SK-N-SH (cell line): ENCODE measurements around the gene SLC22A23. TPM values are rescaled to one million over a fixed set of nuclear protein-coding genes. Genes with fewer than 3 reads are reported as not detected.

ENCODE experiments used
- CTCF ChIA-PET: fragments of 300-600, 350-600 bp; formaldehyde crosslinking; extraction: SDS; loops from one replicate; lab custom pipeline; 2021; lab: Yijun Ruan, JAX
- POLR2A ChIA-PET: fragments of 350-600 bp; sonication (Branson Sonifier 250); formaldehyde crosslinking; extraction: SDS; loops from one replicate; lab custom pipeline; 2020; ENCODE audit warnings: antibody characterized with exemption, inconsistent platforms; lab: Yijun Ruan, JAX
- DNase-seq: peaks from one replicate; pipeline ENCODE4 v3.0.0; 2012
- H2AFZ ChIP-seq: fragments of 200-600 bp; sonication (generic); 2 replicates; pipeline ENCODE4 v1.8.1; 2016; ENCODE audit warnings: antibody characterized with exemption, mild to moderate bottlenecking, low read depth
- H3F3A ChIP-seq: fragments of 200-600 bp; sonication (generic); replicated peaks from 2 replicates; pipeline ENCODE3; 2016; ENCODE audit warnings: antibody characterized with exemption, mild to moderate bottlenecking; ENCODE audit not compliant: insufficient read depth
- H3K27ac ChIP-seq, 2 experiments: fragments of 200-500 bp in 1 of 2; fragments of 200-600 bp in 1 of 2; sonication (Bioruptor generic) in 1 of 2; sonication (generic), shearing (Covaris generic) in 1 of 2; 2 replicates each; pipeline versions ENCODE4 v1.5.1 to v1.6.1; 2014 to 2016; ENCODE audit warnings: low read depth in 2 of 2, inconsistent platforms in 1 of 2, low read length in 1 of 2, mild to moderate bottlenecking in 1 of 2, mixed read lengths in 1 of 2
- H3K27me3 ChIP-seq: fragments of 200-600 bp; sonication (generic), shearing (Covaris generic); 2 replicates; pipeline ENCODE4 v1.6.1; 2016; ENCODE audit warnings: mixed run types; ENCODE audit not compliant: insufficient read depth
- H3K36me3 ChIP-seq, 2 experiments: fragments of 200-500 bp in 1 of 2; fragments of 200-600 bp in 1 of 2; sonication (Bioruptor generic) in 1 of 2; sonication (generic) in 1 of 2; replicated peaks in 1 of 2; 2 replicates each; pipeline versions ENCODE3 to v1.5.1; 2014 to 2016; ENCODE audit warnings: low read length in 1 of 2, mild to moderate bottlenecking in 1 of 2; ENCODE audit not compliant: insufficient read depth in 2 of 2, control insufficient read depth in 1 of 2
- H3K4me1 ChIP-seq, 2 experiments: fragments of 200-500 bp in 1 of 2; fragments of 200-600 bp in 1 of 2; sonication (Bioruptor generic) in 1 of 2; sonication (generic), shearing (Covaris generic) in 1 of 2; 2 replicates each; pipeline versions ENCODE4 v1.5.1 to v1.6.1; 2014 to 2016; ENCODE audit warnings: low read depth in 1 of 2, low read length in 1 of 2, mixed run types in 1 of 2; ENCODE audit not compliant: insufficient read depth in 2 of 2, control insufficient read depth in 1 of 2
- H3K4me2 ChIP-seq: fragments of 200-600 bp; sonication (generic), shearing (Covaris generic); 2 replicates; pipeline ENCODE4 v1.6.1; 2017; ENCODE audit warnings: mixed run types
- H3K4me3 ChIP-seq, 2 experiments: fragments of 200-500 bp in 1 of 2; fragments of 200-600 bp in 1 of 2; sonication (Bioruptor generic) in 1 of 2; sonication (generic), shearing (Covaris generic) in 1 of 2; 2 replicates each; pipeline versions ENCODE4 v1.5.1 to v1.8.1; 2014 to 2016; ENCODE audit warnings: low read depth in 2 of 2, inconsistent platforms in 1 of 2, low read length in 1 of 2, mild to moderate bottlenecking in 1 of 2, mixed read lengths in 1 of 2, moderate library complexity in 1 of 2
- H3K79me2 ChIP-seq: fragments of 200-600 bp; sonication (generic); 2 replicates; pipeline ENCODE4 v1.8.1; 2017; ENCODE audit warnings: mild to moderate bottlenecking; ENCODE audit not compliant: insufficient read depth
- H3K9ac ChIP-seq: fragments of 200-600 bp; sonication (generic); 2 replicates; pipeline ENCODE4 v1.6.1; 2017; ENCODE audit warnings: mixed run types
- H3K9me2 ChIP-seq: fragments of 200-600 bp; sonication (generic); 2 replicates; pipeline ENCODE4 v1.6.1; 2017; ENCODE audit warnings: mixed run types
- H3K9me3 ChIP-seq: fragments of 200-600 bp; sonication (generic); 2 replicates; pipeline ENCODE4 v1.6.1; 2017; ENCODE audit warnings: mixed run types, mild to moderate bottlenecking, moderate library complexity
- H4K20me1 ChIP-seq: fragments of 200-600 bp; sonication (generic); 2 replicates; pipeline ENCODE4 v1.6.1; 2017; ENCODE audit warnings: mild to moderate bottlenecking, mixed run types; ENCODE audit not compliant: insufficient read depth
- CHD2 ChIP-seq: fragments of 150-350 bp; IDR thresholded peaks from 2 replicates; pipeline ENCODE4 v1.6.1; 2018; ENCODE audit warnings: low read length; ENCODE audit not compliant: partially characterized antibody
- CTCF ChIP-seq: fragments of 200-600 bp; sonication (generic); IDR thresholded peaks from 2 replicates; pipeline ENCODE4 v1.6.1; 2017; ENCODE audit warnings: antibody characterized with exemption, mild to moderate bottlenecking, moderate library complexity
- EZH2phosphoT487 ChIP-seq: fragments of 200-600 bp; sonication (generic); IDR thresholded peaks from 2 replicates; pipeline ENCODE4 v1.6.1; 2017; ENCODE audit warnings: low read depth, mixed run types, mild to moderate bottlenecking, antibody characterized with exemption, moderate library complexity, borderline replicate concordance
- FOXJ3 ChIP-seq: sonication (generic); formaldehyde crosslinking; IDR thresholded peaks from 2 replicates; pipeline ENCODE4 v1.5.1; 2020; ENCODE audit warnings: mild to moderate bottlenecking, missing genetic modification reagents
- GATA2 ChIP-seq: sonication (generic); formaldehyde crosslinking; IDR thresholded peaks from 2 replicates; pipeline ENCODE4 v1.5.0; 2020; ENCODE audit warnings: mild to moderate bottlenecking, missing genetic modification reagents
- POLR2AphosphoS5 ChIP-seq: IDR thresholded peaks from 2 replicates; pipeline ENCODE4 v1.6.1; 2012; ENCODE audit warnings: low read depth, low read length
- RCOR1 ChIP-seq: fragments of 150-350 bp; IDR thresholded peaks from 2 replicates; pipeline ENCODE4 v1.6.1; 2017; ENCODE audit warnings: antibody characterized with exemption, low read length
- SIN3A ChIP-seq: IDR thresholded peaks from 2 replicates; pipeline ENCODE4 v1.6.1; 2012; ENCODE audit warnings: low read depth, mild to moderate bottlenecking, low read length, moderate library complexity, borderline replicate concordance
- SMC3 ChIP-seq: IDR thresholded peaks from 2 replicates; pipeline ENCODE4 v1.6.1; 2012; ENCODE audit warnings: low read depth, low read length, improper control_type of control experiment
- TEAD4 ChIP-seq: IDR thresholded peaks from 2 replicates; pipeline ENCODE4 v1.4.0; 2012; ENCODE audit warnings: mild to moderate bottlenecking, borderline replicate concordance; ENCODE audit not compliant: insufficient read depth
- YY1 ChIP-seq: IDR thresholded peaks from 2 replicates; pipeline ENCODE4 v1.4.0; 2012; ENCODE audit warnings: low read depth, mild to moderate bottlenecking
- WGBS: methylation state at CpG from one replicate; pipeline ENCODE4 v1.1.6; 2017; ENCODE audit warnings: low lambda C conversion rate; 5-methylcytosine and 5-hydroxymethylcytosine counted together
- polyA plus RNA-seq, 3 experiments: library from polyadenylated mRNA; depleted of rRNA; stranded (reverse); fragments of >200 nt; gene quantifications; 2 replicates each; pipeline ENCODE4 v1.2.3, GENCODE V29; 2012

The SLC22A23 gene
- polyA plus RNA-seq, 1 of the 3 experiments (the other 2 are of a cell fraction): not detected

DNA sequence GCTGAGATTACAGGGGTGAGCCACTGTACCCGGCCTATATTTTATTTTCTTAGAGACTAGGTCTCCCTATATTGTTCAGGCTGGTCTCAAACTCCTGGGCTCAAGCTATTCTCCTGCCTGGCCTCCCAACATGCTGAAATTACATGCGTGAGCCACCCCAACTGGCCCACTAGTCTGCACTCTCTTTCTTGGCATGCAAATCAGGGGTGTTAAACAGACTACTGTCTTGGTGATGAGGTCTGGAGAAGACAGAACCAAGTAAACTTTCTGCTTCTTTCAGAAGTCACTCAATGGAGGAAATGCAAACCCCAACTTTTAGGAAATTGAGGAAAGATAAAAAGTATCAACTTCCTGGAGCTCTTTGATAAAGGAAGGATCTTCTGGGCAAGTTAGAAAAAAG lies 221.4 kb downstream of the SLC22A23 start:
- Histone ChIP-seq H3K9ac (no peak overlapping the region), H3K4me3 (no peak overlapping the region), H3K27me3 (no peaks in the 10 kb centered on the region), H3K4me2 (no peak overlapping the region), H3K9me3 (no peaks in the 10 kb centered on the region), H3K36me3 (no peaks in the 10 kb centered on the region), H3F3A (peaks cover 14% of the 10 kb centered on the region), H3K9me2 (no peaks in the 10 kb centered on the region), H2AFZ (no peak overlapping the region), H4K20me1 (no peaks in the 10 kb centered on the region), H3K79me2 (no peaks in the 10 kb centered on the region), H3K27ac (no peak overlapping the region), H3K4me1 (peaks cover 0 to 7% of the 10 kb centered on the region in 2 experiments; a peak in 3 of 4 replicates)
- ChIA-PET CTCF (interaction anchor here (6.3 to 9.6 kb wide), 2 partner anchors 11 to 16 kb away, joined by 25 to 63 read pairs; no protein-coding TSS in a partner anchor), POLR2A (no interaction called here)
- DNase-seq: no peak
- 95% methylated on average over 2 of the region's 2 CpGs for WGBS
- TF ChIP-seq GATA2: no peak

DNA sequence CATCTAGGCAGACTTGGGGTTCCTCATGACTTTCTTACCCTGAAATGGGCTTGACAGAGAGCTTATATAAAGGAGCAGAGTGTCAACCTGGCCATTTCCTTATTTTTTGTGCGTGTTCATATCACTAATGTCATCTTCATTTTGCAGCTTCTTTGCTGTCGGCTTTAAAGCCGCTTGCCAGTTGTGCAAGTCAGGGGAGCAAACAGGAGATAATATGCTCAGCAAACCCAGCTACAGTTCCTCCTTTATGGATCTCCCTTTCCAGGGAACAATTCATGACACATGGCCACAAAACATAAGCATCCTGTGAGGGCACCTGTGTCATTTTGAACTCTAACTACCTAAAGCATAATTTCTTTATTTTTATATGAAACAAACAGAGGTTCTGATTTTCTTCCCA lies 222.9 kb downstream of the SLC22A23 start:
- no peak overlapping the region for H3K27ac ChIP-seq
- no peaks in the 10 kb centered on the region for H4K20me1 ChIP-seq
- no peak overlapping the region for H3K4me3 ChIP-seq
- no peaks in the 10 kb centered on the region for H3K79me2 ChIP-seq
- peaks cover 10 to 11% of the 10 kb centered on the region in 2 experiments; a peak in 3 of 4 replicates for H3K4me1 ChIP-seq
- H3K27me3 ChIP-seq: peaks cover 5% of the 10 kb centered on the region; the same call in 1 of the 2 replicates
- no peaks in the 10 kb centered on the region for H3K36me3 ChIP-seq
- ChIA-PET CTCF (interaction anchor here (0.6 to 9.6 kb wide), 3 partner anchors 13 to 521 kb away, joined by 3 to 63 read pairs (median 25); no protein-coding TSS in a partner anchor), POLR2A (interaction anchor here (1.5 to 1.9 kb wide), 2 partner anchors 14 to 77 kb away, joined by 9 read pairs; partner anchors contain the start of gene TUBB2A)
- H3K4me2 ChIP-seq: no peak overlapping the region
- no peak overlapping the region for H3K9ac ChIP-seq
- no peak overlapping the region for H2AFZ ChIP-seq
- no peaks in the 10 kb centered on the region for H3K9me2 ChIP-seq
- WGBS: 69% methylated on average over 3 of the region's 3 CpGs
- H3K9me3 ChIP-seq: no peaks in the 10 kb centered on the region
- TF ChIP-seq FOXJ3 (CRISPR knock-in tag) (no peak), YY1 (no peak), GATA2 (no peak), SIN3A (no peak), TEAD4 (no peak), SMC3 (no peak), RCOR1 (no peak), EZH2phosphoT487 (no peak), CHD2 (no peak), CTCF (no peak), POLR2AphosphoS5 (no peak)
- DNase-seq: no peak
- H3F3A ChIP-seq: peaks cover 20% of the 10 kb centered on the region
